ENCODE data around the gene ITGA11.

Gene ITGA11

DNA sequence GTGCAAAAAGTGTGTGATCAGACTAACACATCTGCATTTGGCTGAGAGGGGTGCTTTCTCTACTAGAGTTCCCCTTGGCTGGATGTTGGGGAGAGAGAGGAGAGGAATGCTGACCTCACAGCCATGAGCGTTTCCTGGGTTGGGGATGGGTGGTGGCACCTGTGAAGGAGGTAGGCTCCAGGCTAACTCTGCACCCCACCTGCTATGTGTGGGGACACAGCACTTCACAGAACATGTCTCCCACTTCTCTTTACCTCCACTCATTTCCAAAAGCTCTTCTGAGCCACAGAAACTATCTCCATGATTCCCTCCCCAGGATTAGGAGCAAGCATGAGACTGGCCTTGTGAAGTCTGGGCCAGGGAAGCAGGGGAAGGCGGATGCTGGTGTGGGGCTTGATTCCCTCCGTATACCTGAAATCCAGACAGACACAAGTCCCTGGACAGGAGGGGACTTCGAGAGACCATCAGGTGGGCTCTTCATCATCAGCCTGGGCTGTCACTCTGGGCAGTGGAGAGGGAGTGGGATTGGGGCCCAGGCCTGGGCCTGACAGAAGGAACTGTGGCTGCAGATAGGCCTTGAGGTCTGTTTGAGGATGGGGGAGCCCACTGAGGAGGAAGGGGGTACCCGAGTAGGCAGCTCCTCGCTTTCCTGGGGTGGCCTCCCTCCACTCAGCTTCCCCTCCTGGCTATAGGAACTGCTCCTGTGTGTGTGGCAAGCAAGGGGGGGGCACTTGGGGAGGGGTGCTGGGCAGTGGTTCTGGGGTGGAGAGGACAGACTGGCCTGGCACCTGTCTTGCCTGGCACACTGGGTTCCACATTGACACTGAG is 113.7 kb downstream of the ITGA11 start:
- Histone ChIP-seq H3K36me3 (ENCODE audit: control insufficient read depth, insufficient read depth, low read length) (no peaks in the 10 kb centered on the region), H3K4me1 (ENCODE audit: control insufficient read depth, insufficient read depth, low read length) (no peaks in the 10 kb centered on the region), H3K27me3 (ENCODE audit: control insufficient read depth, insufficient read depth, low read length) (peaks cover 4% of the 10 kb centered on the region), H3K9ac (ENCODE audit: low read length) (no peak overlapping the region), H3K4me3 (ENCODE audit: low read length) (no peak overlapping the region), H3K9me3 (ENCODE audit: control insufficient read depth, low read length) (no peaks in the 10 kb centered on the region)

DNA sequence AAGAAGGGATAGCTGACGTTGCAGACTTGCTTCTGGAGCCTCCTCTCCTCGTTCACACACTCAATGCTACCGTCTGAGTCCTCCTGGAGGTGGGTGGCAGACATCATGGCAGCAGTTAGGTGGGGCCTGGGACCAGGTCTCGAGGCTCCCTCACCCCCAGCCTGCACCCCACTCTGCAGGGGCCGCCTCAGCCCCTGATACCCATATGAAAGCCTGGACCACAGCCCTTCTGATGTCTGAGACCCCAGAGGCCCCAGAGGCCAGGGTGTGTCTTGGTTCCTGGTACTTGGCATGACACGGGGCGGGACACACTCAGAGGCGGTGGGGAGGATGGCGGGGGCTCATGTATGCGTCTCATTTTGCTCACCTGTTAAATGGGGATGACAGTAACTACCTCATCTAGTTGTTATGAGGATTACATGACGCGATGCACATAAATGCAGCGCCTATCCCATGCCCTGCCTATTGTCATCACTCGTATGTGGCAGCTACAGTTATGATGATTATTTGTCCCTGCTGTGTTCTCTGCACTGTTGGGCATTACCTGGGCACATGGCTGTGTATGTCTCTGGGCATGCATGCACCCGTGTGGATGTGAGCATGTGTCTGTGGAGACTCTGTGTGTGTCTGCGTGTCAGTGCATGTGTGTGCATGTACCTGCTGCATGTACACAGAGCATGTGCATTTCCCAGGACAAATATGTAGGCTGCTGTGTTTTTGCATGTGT is 114.5 kb downstream of the ITGA11 start:
- H3K27me3 ChIP-seq (ENCODE audit: control insufficient read depth, insufficient read depth, low read length) = peaks cover 4% of the 10 kb centered on the region
- H3K36me3 ChIP-seq (ENCODE audit: control insufficient read depth, insufficient read depth, low read length) = no peaks in the 10 kb centered on the region
- H3K4me3 ChIP-seq (ENCODE audit: low read length) = no peak overlapping the region
- no peaks in the 10 kb centered on the region for H3K4me1 ChIP-seq (ENCODE audit: control insufficient read depth, insufficient read depth, low read length)
- no peak overlapping the region for H3K9ac ChIP-seq (ENCODE audit: low read length)
- H3K9me3 ChIP-seq (ENCODE audit: control insufficient read depth, low read length) = no peaks in the 10 kb centered on the region

DNA sequence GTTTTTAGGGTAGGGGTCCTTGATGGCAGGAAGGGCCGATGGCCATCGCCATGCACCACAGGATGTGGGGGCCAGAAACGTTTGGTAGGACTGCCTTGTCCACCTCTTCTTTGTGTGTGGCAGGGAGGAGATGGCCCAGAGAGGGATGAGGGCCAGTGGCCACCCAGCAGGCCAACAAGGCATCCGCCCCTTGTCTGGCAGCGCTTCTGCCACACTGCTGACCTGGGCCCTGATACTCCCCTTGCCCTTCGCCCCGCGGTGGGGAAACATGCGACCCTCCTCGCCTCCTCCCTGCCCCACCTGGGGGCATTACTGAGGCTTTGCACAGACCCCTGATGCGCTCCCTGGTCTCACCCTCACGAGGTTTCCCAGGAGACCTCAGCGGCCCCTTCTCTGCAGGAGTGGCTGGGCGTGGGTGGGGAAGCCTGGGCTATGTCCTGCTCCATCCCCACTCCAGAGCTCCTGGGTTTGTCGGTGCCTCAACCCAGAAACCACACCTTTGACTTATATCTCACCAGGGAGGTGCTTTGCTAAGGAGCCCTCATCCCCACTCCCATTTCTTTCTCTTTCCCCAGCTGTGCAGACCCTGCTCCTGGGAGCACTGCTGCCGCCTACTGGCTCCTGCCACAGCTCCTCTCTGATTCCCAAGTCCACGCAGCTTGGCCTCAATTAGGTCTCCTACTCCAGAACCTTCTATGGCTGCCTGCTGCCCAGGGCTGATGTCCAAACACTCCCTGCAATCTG is 115.7 kb downstream of the ITGA11 start:
- Histone ChIP-seq H3K36me3 (ENCODE audit: control insufficient read depth, insufficient read depth, low read length) (no peaks in the 10 kb centered on the region), H3K9me3 (ENCODE audit: control insufficient read depth, low read length) (no peaks in the 10 kb centered on the region), H3K27me3 (ENCODE audit: control insufficient read depth, insufficient read depth, low read length) (peaks cover 4% of the 10 kb centered on the region), H3K4me3 (ENCODE audit: low read length) (no peak overlapping the region), H3K9ac (ENCODE audit: low read length) (no peak overlapping the region), H3K4me1 (ENCODE audit: control insufficient read depth, insufficient read depth, low read length) (no peaks in the 10 kb centered on the region)

DNA sequence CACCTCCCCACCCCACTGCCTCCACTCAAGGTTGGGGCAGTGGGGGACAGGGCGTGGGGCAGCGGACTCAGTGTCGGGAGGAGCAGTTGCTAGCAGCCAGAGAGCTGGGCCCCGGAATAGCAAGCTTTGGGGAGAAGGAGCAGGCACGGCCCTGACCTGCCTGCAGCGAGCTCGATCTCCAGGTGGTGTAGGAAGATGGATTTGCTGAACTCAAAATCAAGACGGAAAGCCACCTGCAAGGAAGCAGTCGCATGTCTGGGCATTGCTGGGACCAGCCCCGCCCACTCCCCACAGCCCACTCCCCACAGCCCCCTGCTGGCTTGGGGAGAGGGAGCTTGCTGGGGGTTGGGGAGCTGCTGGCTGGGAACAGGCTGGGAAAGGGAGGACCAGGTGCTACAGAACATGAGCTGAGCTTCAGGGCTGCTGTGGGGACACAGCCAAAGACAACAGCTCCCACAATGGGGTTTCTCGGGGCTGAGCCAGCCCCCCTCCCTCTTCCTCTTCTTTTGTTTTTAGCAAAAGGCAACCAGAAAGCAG is 116.4 kb downstream of the ITGA11 start:
- H3K9me3 ChIP-seq (ENCODE audit: control insufficient read depth, low read length) = no peaks in the 10 kb centered on the region

DNA sequence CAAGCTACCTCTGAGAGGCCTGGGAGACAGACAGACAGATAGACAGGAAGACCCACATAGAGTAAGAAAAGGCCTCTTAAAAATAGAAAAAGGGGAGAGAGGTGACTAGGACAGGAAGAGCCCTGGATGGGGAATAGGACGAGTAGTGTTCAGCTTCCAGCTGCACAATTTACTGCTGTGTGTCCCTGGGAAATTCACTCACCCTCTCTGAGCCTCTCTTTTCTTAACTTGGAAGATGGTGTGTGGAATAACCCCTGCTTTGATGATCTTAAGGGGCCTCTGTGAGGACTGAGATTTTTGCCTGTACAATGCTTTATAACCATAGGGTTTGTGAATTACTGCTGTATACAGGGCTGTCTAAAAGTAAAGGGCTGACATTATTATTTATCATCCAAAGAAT is 116.9 kb downstream of the ITGA11 start:
- Histone ChIP-seq H3K9ac (ENCODE audit: low read length) (no peak overlapping the region), H3K4me3 (ENCODE audit: low read length) (no peak overlapping the region), H3K4me1 (ENCODE audit: control insufficient read depth, insufficient read depth, low read length) (no peaks in the 10 kb centered on the region), H3K9me3 (ENCODE audit: control insufficient read depth, low read length) (no peaks in the 10 kb centered on the region), H3K36me3 (ENCODE audit: control insufficient read depth, insufficient read depth, low read length) (no peaks in the 10 kb centered on the region), H3K27me3 (ENCODE audit: control insufficient read depth, insufficient read depth, low read length) (peaks cover 4% of the 10 kb centered on the region)

More for the DNA sequence above, 116.4 kb downstream of the ITGA11 start:
- Histone ChIP-seq H3K27me3 (ENCODE audit: control insufficient read depth, insufficient read depth, low read length) (peaks cover 4% of the 10 kb centered on the region), H3K36me3 (ENCODE audit: control insufficient read depth, insufficient read depth, low read length) (no peaks in the 10 kb centered on the region), H3K4me3 (ENCODE audit: low read length) (no peak overlapping the region), H3K4me1 (ENCODE audit: control insufficient read depth, insufficient read depth, low read length) (no peaks in the 10 kb centered on the region), H3K9ac (ENCODE audit: low read length) (no peak overlapping the region)

DNA sequence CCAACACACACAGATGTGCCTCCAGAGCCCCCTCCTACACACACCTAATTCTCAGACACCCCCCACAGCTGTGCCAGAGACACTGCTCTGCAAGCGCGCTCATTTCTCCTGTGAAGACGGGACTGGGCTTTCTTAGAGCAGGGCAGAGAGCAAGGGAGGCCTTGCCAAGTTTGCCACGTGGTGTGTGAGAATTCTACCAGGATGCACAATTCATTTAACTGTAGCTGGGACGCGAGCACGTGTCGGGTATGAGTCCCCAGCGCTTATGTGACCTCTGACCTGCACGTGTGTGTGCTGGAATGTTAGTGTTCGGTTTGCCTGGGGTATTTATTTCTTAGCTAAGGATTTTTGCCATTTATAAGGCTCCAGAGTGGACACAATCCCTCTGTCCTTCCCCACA is 117.4 kb downstream of the ITGA11 start:
- H3K9ac ChIP-seq (ENCODE audit: low read length) = no peak overlapping the region
- no peak overlapping the region for H3K4me3 ChIP-seq (ENCODE audit: low read length)
- no peaks in the 10 kb centered on the region for H3K36me3 ChIP-seq (ENCODE audit: control insufficient read depth, insufficient read depth, low read length)
- peaks cover 4% of the 10 kb centered on the region for H3K27me3 ChIP-seq (ENCODE audit: control insufficient read depth, insufficient read depth, low read length)
- H3K4me1 ChIP-seq (ENCODE audit: control insufficient read depth, insufficient read depth, low read length) = no peaks in the 10 kb centered on the region
- no peaks in the 10 kb centered on the region for H3K9me3 ChIP-seq (ENCODE audit: control insufficient read depth, low read length)

DNA sequence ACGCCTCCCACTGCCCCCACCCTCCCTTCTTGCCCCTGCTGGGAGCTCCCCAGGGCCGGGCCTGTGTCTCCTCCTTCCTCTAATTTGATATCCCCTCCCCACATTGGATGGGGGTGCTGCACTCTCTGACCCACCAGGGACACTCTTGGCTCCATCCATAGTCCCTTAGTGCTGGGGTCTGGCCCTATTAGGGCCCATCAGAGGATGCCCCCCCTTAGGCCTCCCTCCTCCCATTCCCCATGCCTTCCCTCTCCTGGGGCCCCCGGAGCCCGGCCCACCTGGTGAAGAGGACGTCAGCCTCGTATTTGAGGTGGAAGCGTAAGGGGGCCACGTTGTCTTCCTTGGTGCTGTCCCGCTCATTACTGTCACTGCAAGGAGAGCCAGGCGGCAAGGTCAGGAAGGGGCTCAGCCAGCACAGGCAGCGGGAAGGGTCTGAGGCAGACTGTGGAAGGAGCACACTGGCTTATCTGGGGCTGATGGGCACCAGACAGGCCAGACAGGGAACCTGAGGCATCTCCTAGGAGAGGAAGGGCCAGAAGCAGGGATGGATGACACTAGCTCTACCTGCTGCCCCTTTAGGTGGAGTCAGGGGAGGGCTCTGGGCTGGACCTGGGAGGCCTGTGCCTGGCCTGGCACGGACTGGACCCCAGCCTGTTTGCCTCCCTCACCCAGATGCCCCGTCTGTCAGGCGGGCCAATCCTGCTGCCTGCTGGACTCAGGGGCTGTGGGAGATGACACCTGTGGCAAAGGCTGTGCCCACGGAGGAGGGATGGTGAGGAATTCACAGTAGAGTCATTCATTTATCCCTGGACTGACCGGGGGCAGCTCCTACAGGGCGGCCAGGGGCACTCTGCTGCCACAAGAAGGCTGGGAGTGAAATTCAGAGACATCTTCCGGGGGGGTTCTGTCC is 118.2 kb downstream of the ITGA11 start:
- Histone ChIP-seq H3K36me3 (ENCODE audit: control insufficient read depth, insufficient read depth, low read length) (no peaks in the 10 kb centered on the region), H3K27me3 (ENCODE audit: control insufficient read depth, insufficient read depth, low read length) (peaks cover 4% of the 10 kb centered on the region), H3K9me3 (ENCODE audit: control insufficient read depth, low read length) (no peaks in the 10 kb centered on the region), H3K4me3 (ENCODE audit: low read length) (no peak overlapping the region), H3K4me1 (ENCODE audit: control insufficient read depth, insufficient read depth, low read length) (no peaks in the 10 kb centered on the region), H3K9ac (ENCODE audit: low read length) (no peak overlapping the region)

DNA sequence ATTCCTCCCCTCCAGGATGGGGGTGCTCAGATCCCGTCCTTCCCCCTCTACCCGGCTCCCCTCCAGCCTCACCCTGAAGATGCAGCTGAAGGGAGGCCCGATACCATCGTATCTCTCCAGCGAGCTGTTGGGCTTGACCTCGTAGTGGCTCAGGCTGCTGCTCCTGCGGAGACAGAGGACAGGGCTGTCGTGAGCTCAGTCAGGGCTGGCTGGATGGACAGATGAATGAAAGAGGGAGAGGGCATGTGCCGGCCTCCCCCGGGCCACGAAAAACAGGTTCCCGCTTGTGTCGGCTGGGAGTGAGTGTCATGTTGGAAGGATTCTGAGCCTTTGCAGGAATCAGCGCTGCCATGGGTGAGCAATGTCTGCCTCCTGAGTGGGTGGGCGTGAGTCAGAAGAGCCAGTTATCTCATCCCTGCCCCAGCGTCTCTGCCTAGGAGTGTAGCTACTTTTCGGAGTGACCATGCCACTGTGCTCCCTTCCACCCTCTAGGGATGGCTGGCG is 119.2 kb downstream of the ITGA11 start:
- H3K36me3 ChIP-seq (ENCODE audit: control insufficient read depth, insufficient read depth, low read length) = no peaks in the 10 kb centered on the region

DNA sequence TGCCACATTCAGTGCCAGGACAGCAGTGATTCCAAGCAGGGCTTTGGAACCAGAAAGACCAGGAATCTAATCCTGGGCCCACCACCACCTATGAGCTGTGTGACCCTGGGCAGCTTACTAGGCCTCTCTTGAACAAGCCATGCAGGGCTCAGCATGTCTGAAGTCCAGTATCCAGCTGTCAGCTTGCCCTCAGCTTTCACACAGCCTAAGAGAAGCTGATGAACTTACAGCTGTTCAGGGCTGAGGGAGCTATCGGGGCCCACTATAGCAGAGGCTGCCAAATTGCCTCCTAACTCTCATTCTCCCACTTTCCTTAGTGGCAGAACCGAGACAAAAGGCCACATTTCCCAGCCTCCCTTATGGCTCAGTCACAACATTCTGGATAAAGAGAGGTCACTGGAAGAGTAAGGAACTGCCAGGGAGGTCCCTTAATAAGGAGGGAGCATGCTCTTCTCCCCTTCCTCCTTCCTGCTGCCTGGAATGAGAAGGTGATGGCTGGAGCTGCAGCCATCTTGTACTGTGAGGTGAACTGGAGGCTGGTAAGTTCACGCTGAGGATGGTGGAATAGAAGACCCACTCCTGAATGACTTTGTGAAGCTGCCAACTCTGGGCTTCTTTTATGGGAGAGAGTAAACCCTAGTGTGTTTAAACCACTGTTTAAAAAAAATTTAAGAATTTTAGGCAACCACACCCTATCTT is 120.0 kb downstream of the ITGA11 start:
- Histone ChIP-seq H3K27me3 (ENCODE audit: control insufficient read depth, insufficient read depth, low read length) (peaks cover 4% of the 10 kb centered on the region), H3K9me3 (ENCODE audit: control insufficient read depth, low read length) (no peaks in the 10 kb centered on the region), H3K4me1 (ENCODE audit: control insufficient read depth, insufficient read depth, low read length) (no peaks in the 10 kb centered on the region), H3K36me3 (ENCODE audit: control insufficient read depth, insufficient read depth, low read length) (no peaks in the 10 kb centered on the region), H3K9ac (ENCODE audit: low read length) (no peak overlapping the region), H3K4me3 (ENCODE audit: low read length) (no peak overlapping the region)

More for the DNA sequence above, 119.2 kb downstream of the ITGA11 start:
- H3K27me3 ChIP-seq (ENCODE audit: control insufficient read depth, insufficient read depth, low read length) = peaks cover 4% of the 10 kb centered on the region
- H3K9ac ChIP-seq (ENCODE audit: low read length) = no peak overlapping the region
- no peak overlapping the region for H3K4me3 ChIP-seq (ENCODE audit: low read length)
- no peaks in the 10 kb centered on the region for H3K9me3 ChIP-seq (ENCODE audit: control insufficient read depth, low read length)
- no peaks in the 10 kb centered on the region for H3K4me1 ChIP-seq (ENCODE audit: control insufficient read depth, insufficient read depth, low read length)

DNA sequence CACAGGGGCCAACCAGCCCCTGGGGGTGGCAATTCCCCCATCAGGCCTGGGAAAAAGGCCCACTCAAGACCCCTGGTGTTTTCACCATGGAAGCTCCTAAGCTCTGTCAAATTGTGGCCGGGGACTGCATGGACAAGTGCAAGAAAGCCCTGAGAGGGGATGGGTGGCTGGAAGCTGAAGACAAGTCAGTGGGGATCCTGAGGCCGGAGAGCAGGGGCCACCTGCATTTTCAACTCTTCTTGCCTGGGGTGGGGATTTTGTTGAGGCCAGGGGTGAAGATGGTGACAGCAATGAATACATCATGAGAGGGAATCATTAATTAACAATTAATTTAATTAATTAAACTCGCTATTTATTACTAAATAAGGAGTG is 120.5 kb downstream of the ITGA11 start:
- Histone ChIP-seq H3K9ac (ENCODE audit: low read length) (no peak overlapping the region), H3K36me3 (ENCODE audit: control insufficient read depth, insufficient read depth, low read length) (no peaks in the 10 kb centered on the region), H3K4me3 (ENCODE audit: low read length) (no peak overlapping the region), H3K27me3 (ENCODE audit: control insufficient read depth, insufficient read depth, low read length) (no peaks in the 10 kb centered on the region), H3K4me1 (ENCODE audit: control insufficient read depth, insufficient read depth, low read length) (no peaks in the 10 kb centered on the region), H3K9me3 (ENCODE audit: control insufficient read depth, low read length) (no peaks in the 10 kb centered on the region)
